ENCODE data around the gene F5. TPM values are rescaled to one million over a fixed set of nuclear protein-coding genes. Genes with fewer than 3 reads are reported as not detected.

Gene F5
- total RNA-seq, 2 experiments from 2014 or later: not detected

- no peak for TF ChIP-seq EZH2phosphoT487 (IDR thresholded peaks at IDR 0.05; ENCODE audit: borderline replicate concordance, low read depth, low read length)
- TF ChIP-seq CTCF (conservative IDR thresholded peaks at IDR 0.05; ENCODE audit: low read length): no peak
- ChIA-PET POLR2A (interaction anchor here (0.6 to 0.9 kb wide), 2 partner anchors 12 to 354 kb away, joined by 3 read pairs; no protein-coding TSS in a partner anchor), CTCF (ENCODE audit: unreplicated experiment) (no interaction called here)
- Histone ChIP-seq H3K9me2 (ENCODE audit: insufficient read depth, low read length) (no peaks in the 10 kb centered on the region), H3K79me2 (ENCODE audit: insufficient read depth, low read depth, low read length) (no peaks in the 10 kb centered on the region), H3K27ac (ENCODE audit: low read depth, low read length, poor library complexity, severe bottlenecking) (no peak overlapping the region), H3K4me2 (ENCODE audit: low read length) (no peak overlapping the region), H3K9me3 (ENCODE audit: low read length) (no peaks in the 10 kb centered on the region), H3K4me3 (ENCODE audit: low read depth, low read length, poor library complexity, severe bottlenecking) (no peak overlapping the region), H3K4me1 (ENCODE audit: insufficient read depth, low read length, poor library complexity, severe bottlenecking) (no peaks in the 10 kb centered on the region), H4K20me1 (ENCODE audit: insufficient read depth, low read length) (no peaks in the 10 kb centered on the region), H2AFZ (ENCODE audit: low read length) (no peak overlapping the region), H3K36me3 (ENCODE audit: insufficient read depth, low read length) (no peaks in the 10 kb centered on the region; the same call in 1 of the 2 replicates)
- DNase-seq (ENCODE audit: low spot score): no peak
- intact Hi-C loops (cut with micrococcal nuclease; ENCODE audit: unreplicated experiment): no loop called here
- BruUV-seq (replicated peaks): no TSS peak
These were observed 110.4 kb downstream of the F5 start for GRCh38 chr1:169475806-169476387.

DNA sequence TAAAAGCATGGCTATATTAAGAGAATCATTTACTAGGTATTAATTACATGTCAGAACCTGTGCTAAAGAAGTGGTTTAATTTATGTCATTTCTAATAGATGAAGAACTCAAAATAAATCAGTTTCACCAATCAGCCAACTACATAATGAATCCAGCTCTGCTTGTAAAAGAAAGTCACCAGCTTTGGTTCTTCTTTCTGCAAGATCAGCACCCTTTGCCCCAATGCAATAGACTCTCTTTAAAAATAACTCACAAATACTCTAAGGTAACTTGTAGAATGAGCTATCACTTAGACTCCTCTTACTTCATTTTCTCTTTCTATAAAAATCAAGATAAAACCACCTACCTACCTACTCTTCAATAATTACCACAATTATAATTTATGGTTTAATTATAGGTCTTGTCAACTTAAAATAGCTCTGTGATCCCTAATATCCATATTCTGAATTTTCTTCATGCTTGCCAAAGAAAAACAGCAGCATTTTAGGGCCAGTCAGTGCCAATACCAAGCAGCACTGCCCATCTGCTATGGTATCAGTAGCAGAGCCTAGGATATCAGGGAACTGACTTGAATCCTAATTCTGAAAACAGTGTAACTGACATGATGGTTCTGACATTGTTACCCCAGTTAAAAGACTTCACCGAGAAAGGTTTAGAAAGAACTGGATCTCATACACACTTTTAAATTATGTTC lies 111.8 kb downstream of the F5 start:
- TF ChIP-seq CTCF (conservative IDR thresholded peaks at IDR 0.05; ENCODE audit: low read length) (no peak), EZH2phosphoT487 (IDR thresholded peaks at IDR 0.05; ENCODE audit: borderline replicate concordance, low read depth, low read length) (no peak)
- ChIA-PET POLR2A (interaction anchor here (0.5 to 1.6 kb wide), 2 partner anchors 19 to 1299 kb away, joined by 3 to 8 read pairs; no protein-coding TSS in a partner anchor), CTCF (ENCODE audit: unreplicated experiment) (no interaction called here)
- no peaks in the 10 kb centered on the region for H4K20me1 ChIP-seq (ENCODE audit: insufficient read depth, low read length)
- H3K27ac ChIP-seq (ENCODE audit: low read depth, low read length, poor library complexity, severe bottlenecking): no peak overlapping the region
- no peaks in the 10 kb centered on the region; the same call in 1 of the 2 replicates for H3K36me3 ChIP-seq (ENCODE audit: insufficient read depth, low read length)
- no peaks in the 10 kb centered on the region for H3K79me2 ChIP-seq (ENCODE audit: insufficient read depth, low read depth, low read length)
- no peaks in the 10 kb centered on the region for H3K9me3 ChIP-seq (ENCODE audit: low read length)
- BruUV-seq (replicated peaks): no TSS peak
- no peak overlapping the region for H3K4me2 ChIP-seq (ENCODE audit: low read length)
- no peak overlapping the region for H3K4me3 ChIP-seq (ENCODE audit: low read depth, low read length, poor library complexity, severe bottlenecking)
- no peaks in the 10 kb centered on the region for H3K4me1 ChIP-seq (ENCODE audit: insufficient read depth, low read length, poor library complexity, severe bottlenecking)
- intact Hi-C loops (cut with micrococcal nuclease; ENCODE audit: unreplicated experiment): no loop called here
- H3K9me2 ChIP-seq (ENCODE audit: insufficient read depth, low read length): no peaks in the 10 kb centered on the region
- DNase-seq (ENCODE audit: low spot score): no peak
- no peak overlapping the region for H2AFZ ChIP-seq (ENCODE audit: low read length)

GRCh38 chr1:169473347-169473746 lies 112.9 kb downstream of the F5 start:
- no peaks in the 10 kb centered on the region for H3K4me1 ChIP-seq (ENCODE audit: insufficient read depth, low read length, poor library complexity, severe bottlenecking)
- no peaks in the 10 kb centered on the region for H4K20me1 ChIP-seq (ENCODE audit: insufficient read depth, low read length)
- no TSS peak for BruUV-seq (replicated peaks)
- no peak overlapping the region for H3K4me3 ChIP-seq (ENCODE audit: low read depth, low read length, poor library complexity, severe bottlenecking)
- no peaks in the 10 kb centered on the region for H3K79me2 ChIP-seq (ENCODE audit: insufficient read depth, low read depth, low read length)
- TF ChIP-seq CTCF (conservative IDR thresholded peaks at IDR 0.05; ENCODE audit: low read length) (no peak), EZH2phosphoT487 (IDR thresholded peaks at IDR 0.05; ENCODE audit: borderline replicate concordance, low read depth, low read length) (no peak)
- CTCF ChIA-PET (ENCODE audit: unreplicated experiment): no interaction called here
- no peak overlapping the region for H2AFZ ChIP-seq (ENCODE audit: low read length)
- no peak overlapping the region for H3K4me2 ChIP-seq (ENCODE audit: low read length)
- no peaks in the 10 kb centered on the region; the same call in 1 of the 2 replicates for H3K36me3 ChIP-seq (ENCODE audit: insufficient read depth, low read length)
- POLR2A ChIA-PET: interaction anchor here (1.6 kb wide), 1 partner anchor 18 kb away, joined by 3 read pairs; no protein-coding TSS in a partner anchor
- no peak overlapping the region for H3K27ac ChIP-seq (ENCODE audit: low read depth, low read length, poor library complexity, severe bottlenecking)
- intact Hi-C loops (cut with micrococcal nuclease; ENCODE audit: unreplicated experiment): no loop called here
- H3K9me3 ChIP-seq (ENCODE audit: low read length): no peaks in the 10 kb centered on the region
- DNase-seq (ENCODE audit: low spot score): no peak
- no peaks in the 10 kb centered on the region for H3K9me2 ChIP-seq (ENCODE audit: insufficient read depth, low read length)

Data from OCI-LY7 (cell line).